GM12872 (cell line): ENCODE results near the gene UTP20.

Experiments
- CTCF ChIP-seq: IDR thresholded peaks from 3 replicates; pipeline ENCODE4 v1.5.1; 2011; ENCODE audit warnings: low read depth, mild to moderate bottlenecking, low read length, moderate library complexity; ENCODE audit not compliant: insufficient read depth

The UTP20 gene

DNA sequence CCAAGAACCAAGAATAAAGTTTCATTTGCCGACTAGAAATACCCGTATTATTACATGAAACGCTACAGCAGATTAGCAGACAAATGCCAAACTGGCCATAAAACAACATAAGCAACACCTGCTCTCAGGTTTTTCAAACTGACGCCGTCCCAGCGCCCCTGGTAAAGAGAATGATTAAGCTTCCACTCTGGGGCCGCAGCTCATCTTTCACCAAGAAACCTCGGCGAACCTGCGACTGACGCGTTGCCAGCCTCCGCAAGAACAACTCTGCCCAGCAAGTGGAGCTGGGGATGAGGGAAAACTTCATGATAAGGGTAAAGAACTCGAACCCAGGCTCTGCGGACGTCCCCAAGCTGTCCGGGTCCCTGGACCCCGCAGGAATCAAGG, 127.1 kb downstream of the UTP20 start:
- no peak for TF ChIP-seq CTCF

DNA sequence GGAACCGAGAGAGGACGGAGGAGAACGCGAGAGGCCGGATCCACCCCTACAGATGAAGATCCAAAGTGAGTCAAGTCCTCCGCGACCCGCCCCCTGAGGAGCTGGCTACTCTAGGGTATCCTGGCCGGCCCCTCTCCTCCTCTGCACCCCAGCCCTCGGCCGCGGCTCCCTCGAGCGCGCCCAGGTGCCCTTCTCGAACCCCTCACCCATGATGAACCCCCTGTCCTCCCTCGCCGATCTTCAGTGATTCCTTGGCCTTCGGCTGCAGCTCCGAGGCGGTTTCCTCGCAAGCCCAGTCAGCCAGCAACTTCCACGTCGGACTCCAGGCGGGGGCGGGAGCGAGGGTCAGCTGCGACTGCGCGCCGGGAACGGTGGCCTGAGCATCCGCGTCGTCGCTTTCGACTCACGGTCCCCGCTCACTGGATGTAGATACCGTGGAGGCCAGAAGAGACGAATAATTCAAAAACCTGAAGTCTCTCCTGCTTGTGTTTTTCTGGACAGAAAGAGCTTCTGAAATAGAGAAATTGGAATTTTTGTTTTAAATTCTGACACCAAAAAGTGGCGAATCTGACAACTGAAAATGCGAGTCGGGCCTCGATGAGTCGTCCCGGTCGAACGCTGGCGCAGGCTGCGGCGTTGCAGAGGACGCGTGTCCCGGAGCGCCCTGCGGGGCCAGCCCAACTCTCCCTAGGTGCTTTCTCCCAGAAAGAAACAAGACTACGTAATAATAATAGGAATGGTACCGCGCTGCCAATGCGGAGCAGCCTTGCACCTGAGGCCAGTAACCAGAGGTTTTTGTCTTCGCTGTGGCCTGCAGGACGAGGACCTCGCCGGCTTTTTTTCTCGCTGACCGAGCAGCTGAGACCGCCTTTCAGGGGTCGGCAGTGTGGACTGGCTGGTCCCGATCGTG, 127.8 kb downstream of the UTP20 start, which contains the start of gene ARL1:
ARL1 (minus strand) TSS at position 337 of the 910 bp plus-strand sequence; CDS start at position 210, 127 bp downstream.
- TF ChIP-seq CTCF, result no peak

- peak; percentile 54 for TF ChIP-seq CTCF
These were observed 134.7 kb downstream of the UTP20 start for GRCh38 chr12:101414533-101415119.

GRCh38 chr12:101415228-101415627, 135.3 kb downstream of the UTP20 start:
- TF ChIP-seq CTCF, result no peak

GRCh38 chr12:101424620-101425019, 144.7 kb downstream of the UTP20 start:
- TF ChIP-seq CTCF, result no peak

DNA sequence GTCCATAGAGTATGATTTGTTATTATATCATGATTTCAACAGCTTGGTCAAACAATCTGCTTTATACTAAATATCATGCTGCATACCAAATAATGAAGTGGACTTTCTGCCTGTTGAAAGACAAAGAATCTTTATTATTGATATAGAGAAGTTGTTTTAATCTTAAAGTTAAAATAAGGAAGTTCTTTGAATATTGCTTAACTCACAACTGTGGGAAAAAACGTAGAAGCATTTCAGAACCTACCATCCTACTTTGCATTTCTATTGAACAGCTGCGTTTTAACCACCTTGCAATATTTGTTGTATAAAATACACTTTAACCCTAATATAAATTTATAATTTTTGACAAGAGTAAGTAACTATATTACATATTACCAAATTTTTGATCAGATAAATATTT, 150.6 kb downstream of the UTP20 start:
- no peak for TF ChIP-seq CTCF

- TF ChIP-seq CTCF, result no peak
These were observed 156.2 kb downstream of the UTP20 start for GRCh38 chr12:101436136-101436535.
